Lung (tissue), 12 donors: ENCODE measurements around the gene SPACA5B. TPM values are rescaled to one million over a fixed set of nuclear protein-coding genes. Genes with fewer than 3 reads are reported as not detected.
"Not testable (repeated sequence)": the region's sequence is repeated elsewhere in the genome, so short reads cannot be mapped to it uniquely, and the experiment has no call there.

Experiments
- ATAC-seq: fragments of 200-7000 bp; cut with Tn5 transposase; one replicate; pipeline ENCODE4 v1.9.1; 2020; ENCODE audit warnings: moderate number of reproducible peaks; ENCODE audit not compliant: insufficient read depth, low FRiP score
- DNase-seq, 3 donors: peaks; one replicate each; pipeline ENCODE4 v3.0.0-alpha.2; 2013 to 2017
- H3K27ac ChIP-seq, 2 donors: one replicate each; pipeline ENCODE4 v1.5.1; 2013; ENCODE audit warnings: mild to moderate bottlenecking in 2 of 2, moderate library complexity in 2 of 2, control low read depth in 1 of 2, inconsistent platforms in 1 of 2, low read depth in 1 of 2, low read length in 1 of 2
- H3K27me3 ChIP-seq, 3 donors: one replicate each; pipeline ENCODE4 v1.5.1; 2013; ENCODE audit warnings: low read length in 2 of 3; ENCODE audit not compliant: control insufficient read depth in 3 of 3, insufficient read depth in 3 of 3
- H3K36me3 ChIP-seq, 4 donors: one replicate each; pipeline ENCODE4 v1.5.1; 2013; ENCODE audit warnings: low read length in 4 of 4, mild to moderate bottlenecking in 1 of 4, moderate library complexity in 1 of 4; ENCODE audit not compliant: control insufficient read depth in 4 of 4, insufficient read depth in 4 of 4
- H3K4me1 ChIP-seq, 5 donors: one replicate each; pipeline ENCODE4 v1.5.1; 2013; ENCODE audit warnings: low read length in 5 of 5, mild to moderate bottlenecking in 2 of 5, moderate library complexity in 1 of 5; ENCODE audit not compliant: control insufficient read depth in 5 of 5, insufficient read depth in 5 of 5
- H3K4me3 ChIP-seq: one replicate; pipeline ENCODE4 v1.5.1; 2013; ENCODE audit warnings: mild to moderate bottlenecking, control low read depth, moderate library complexity
- H3K9ac ChIP-seq, 2 donors: one replicate each; pipeline ENCODE4 v1.5.1; 2013; ENCODE audit warnings: low read length in 2 of 2, control low read depth in 1 of 2; ENCODE audit not compliant: insufficient read depth in 1 of 2
- H3K9me3 ChIP-seq, 4 donors: one replicate each; pipeline ENCODE4 v1.5.1; 2013; ENCODE audit warnings: low read length in 3 of 4, mild to moderate bottlenecking in 1 of 4, moderate library complexity in 1 of 4; ENCODE audit not compliant: control insufficient read depth in 4 of 4, insufficient read depth in 3 of 4
- WGBS, 2 donors: extraction: QIAGEN DNeasy Blood & Tissue Kit; methylation state at CpG; one replicate each; pipeline ENCODE4 v1.1.7; 2013; 5-methylcytosine and 5-hydroxymethylcytosine counted together
- polyA plus RNA-seq, 2 donors: library from polyadenylated mRNA; stranded (reverse); fragments of 200-250 nt; gene quantifications; one replicate each; pipeline ENCODE4 v1.2.1, GENCODE V29; 2013
- total RNA-seq, 2 donors: library from RNA; depleted of rRNA in 1 of 2; stranded (reverse); fragments of >200 nt in 1 of 2; gene quantifications; one replicate each; pipeline ENCODE4 v1.2.1, GENCODE V29; 2014 to 2021
- TF ChIP-seq, protein P1 (sequence below): IDR thresholded peaks from 2 replicates; pipeline ENCODE4 v1.5.1; 2012; ENCODE audit warnings: mild to moderate bottlenecking; ENCODE audit errors: control extremely low read depth, extremely low read depth
- donor health status: control.
- donor health status: control.
- donor health status: Bipolar disorder and iron deficiency.
- donor health status: healthy.
- donor health status: DM: yes; HTN: yes; CAD: no.

Gene SPACA5B
- total and polyA plus RNA-seq, 4 donors = not detected

DNA sequence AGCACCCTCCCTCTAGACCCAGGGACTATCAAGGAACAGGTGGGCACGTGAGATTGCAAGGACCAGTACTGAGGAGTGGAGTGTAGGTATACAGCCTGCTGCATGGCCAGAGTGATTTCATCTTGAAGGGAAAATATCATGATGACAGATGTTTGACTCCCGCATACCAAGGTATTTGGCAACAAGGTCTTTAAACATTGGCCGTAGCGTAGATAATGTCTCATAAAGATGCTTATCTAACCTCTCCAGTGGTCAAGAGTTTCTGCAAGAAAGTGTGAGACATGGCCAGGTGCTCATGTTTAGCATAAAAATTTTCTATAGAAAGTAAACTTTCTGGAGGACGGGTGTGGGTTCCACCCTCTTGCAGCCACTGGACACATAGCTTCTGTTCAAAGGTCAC lies 40.3 kb upstream of the SPACA5B start:
- 64 to 72% methylated on average over 5 of the region's 5 CpGs for WGBS, 2 donors
- ATAC-seq = no peak
- no peaks in the 10 kb centered on the region for H3K4me1 ChIP-seq

DNA sequence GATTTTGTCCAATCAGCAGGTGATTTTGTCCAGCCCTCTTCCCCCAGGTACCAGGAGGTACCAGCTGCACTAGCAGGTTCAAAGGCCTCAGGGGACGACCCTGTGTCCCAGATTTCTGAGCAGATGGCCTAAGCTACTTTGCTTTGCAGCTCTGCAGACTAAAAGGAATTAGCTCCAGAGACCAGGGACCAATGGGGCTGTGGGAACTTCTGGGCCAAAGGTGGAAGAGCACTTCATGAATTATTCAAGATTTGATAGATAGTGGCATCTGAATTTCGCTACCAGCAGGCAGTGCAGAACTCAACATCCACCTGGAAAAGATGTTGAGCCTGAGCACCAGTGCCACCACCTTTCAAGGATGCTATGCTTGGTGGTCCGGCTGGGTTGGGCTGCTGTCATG lies 37.9 kb upstream of the SPACA5B start:
- H3K4me3 ChIP-seq, H3K27me3 ChIP-seq, H3K9me3 ChIP-seq, H3K4me1 ChIP-seq, H3K36me3 ChIP-seq, DNase-seq, H3K9ac ChIP-seq, H3K27ac ChIP-seq, ATAC-seq: not testable (repeated sequence)
- WGBS, 2 donors = 61 to 81% methylated on average over 3 of the region's 3 CpGs

More for the DNA sequence above, 40.3 kb upstream of the SPACA5B start:
- Histone ChIP-seq H3K9ac (no peak overlapping the region), H3K4me3 (no peak overlapping the region), H3K36me3 (no peaks in the 10 kb centered on the region), H3K27ac (no peak overlapping the region), H3K27me3 (no peaks in the 10 kb centered on the region), H3K9me3 (peaks cover 0 to 3% (median 0%) of the 10 kb centered on the region in 4 donors)
- TF ChIP-seq, protein P1, sequence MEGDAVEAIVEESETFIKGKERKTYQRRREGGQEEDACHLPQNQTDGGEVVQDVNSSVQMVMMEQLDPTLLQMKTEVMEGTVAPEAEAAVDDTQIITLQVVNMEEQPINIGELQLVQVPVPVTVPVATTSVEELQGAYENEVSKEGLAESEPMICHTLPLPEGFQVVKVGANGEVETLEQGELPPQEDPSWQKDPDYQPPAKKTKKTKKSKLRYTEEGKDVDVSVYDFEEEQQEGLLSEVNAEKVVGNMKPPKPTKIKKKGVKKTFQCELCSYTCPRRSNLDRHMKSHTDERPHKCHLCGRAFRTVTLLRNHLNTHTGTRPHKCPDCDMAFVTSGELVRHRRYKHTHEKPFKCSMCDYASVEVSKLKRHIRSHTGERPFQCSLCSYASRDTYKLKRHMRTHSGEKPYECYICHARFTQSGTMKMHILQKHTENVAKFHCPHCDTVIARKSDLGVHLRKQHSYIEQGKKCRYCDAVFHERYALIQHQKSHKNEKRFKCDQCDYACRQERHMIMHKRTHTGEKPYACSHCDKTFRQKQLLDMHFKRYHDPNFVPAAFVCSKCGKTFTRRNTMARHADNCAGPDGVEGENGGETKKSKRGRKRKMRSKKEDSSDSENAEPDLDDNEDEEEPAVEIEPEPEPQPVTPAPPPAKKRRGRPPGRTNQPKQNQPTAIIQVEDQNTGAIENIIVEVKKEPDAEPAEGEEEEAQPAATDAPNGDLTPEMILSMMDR = no peak
- DNase-seq = no peak

DNA sequence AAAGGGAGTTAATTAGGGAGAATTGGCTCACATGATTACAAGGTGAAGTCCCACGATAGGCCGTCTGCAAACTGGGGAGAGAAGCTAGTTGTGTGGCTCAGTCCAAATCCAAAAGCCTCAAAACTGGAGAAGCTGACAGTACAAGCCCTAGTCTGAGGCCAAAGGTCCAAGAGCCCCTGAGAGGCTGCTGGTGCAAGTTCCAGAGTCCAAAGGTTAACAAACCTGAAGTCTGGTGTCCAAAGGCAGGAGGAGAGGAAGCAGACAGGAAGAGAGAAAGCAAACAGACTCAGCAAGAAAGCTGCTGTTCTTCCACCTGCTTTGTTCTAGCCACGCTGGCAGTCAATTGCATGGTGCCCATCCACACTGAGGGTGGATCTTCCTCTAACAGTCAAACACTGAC lies 29.0 kb upstream of the SPACA5B start:
- no peak for DNase-seq
- ATAC-seq = no peak
- Histone ChIP-seq H3K4me3 (no peak overlapping the region), H3K27me3 (peaks cover 0 to 3% (median 0%) of the 10 kb centered on the region in 3 donors), H3K9me3 (peaks cover 0 to 12% (median 1%) of the 10 kb centered on the region in 4 donors), H3K9ac (no peak overlapping the region), H3K4me1 (no peaks in the 10 kb centered on the region), H3K27ac (no peak overlapping the region), H3K36me3 (no peaks in the 10 kb centered on the region)
- TF ChIP-seq, protein P1 = no peak
- 83 to 91% methylated on average over 3 of the region's 3 CpGs for WGBS, 2 donors

DNA sequence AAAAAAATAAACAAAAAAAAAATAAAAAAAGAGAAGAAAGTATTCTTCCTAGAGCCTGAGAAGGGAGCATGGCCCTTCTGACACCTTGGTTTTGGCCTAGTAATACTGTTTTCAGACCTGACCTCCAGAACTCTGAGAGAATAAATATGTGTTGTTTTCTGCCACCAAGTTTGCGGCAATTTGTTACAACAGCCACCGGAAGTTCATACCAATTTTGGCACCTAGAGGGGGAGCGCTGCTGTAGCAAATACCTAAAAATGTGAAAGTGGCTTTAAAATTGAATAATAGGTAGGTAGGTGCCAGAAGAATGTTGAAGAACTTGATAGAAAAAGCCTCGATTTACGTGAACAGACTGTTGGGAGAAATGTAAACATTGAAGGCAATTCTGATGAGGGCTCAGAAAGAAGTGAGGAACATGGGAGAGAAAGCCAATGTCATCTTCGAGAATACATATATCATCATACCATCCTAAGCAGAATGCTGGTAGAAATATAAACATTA lies 27.5 kb upstream of the SPACA5B start:
- Histone ChIP-seq H3K9ac (no peak overlapping the region), H3K27me3 (peaks cover 0 to 3% (median 0%) of the 10 kb centered on the region in 3 donors), H3K27ac (no peak overlapping the region), H3K4me3 (no peak overlapping the region), H3K9me3 (peaks cover 0 to 12% (median 1%) of the 10 kb centered on the region in 4 donors), H3K4me1 (no peaks in the 10 kb centered on the region), H3K36me3 (no peaks in the 10 kb centered on the region)
- DNase-seq = no peak
- TF ChIP-seq, protein P1 = no peak
- ATAC-seq = no peak
- WGBS, 2 donors = 87 to 95% methylated on average over 6 of the region's 6 CpGs
